Activated T-cell treated with anti-CD3 and anti-CD28 coated beads, Interleukin-2, amount 50 U/mL, for 4 hours (primary cell): Measurements from ENCODE around the gene PCDHA12. TPM values are rescaled to one million over a fixed set of nuclear protein-coding genes. Genes with fewer than 3 reads are reported as not detected.
A peak's percentile ranks its signal among the peaks of the same experiment; 100 is the strongest.

ENCODE experiments used
- ATAC-seq, 2 donors: fragments of 200-7000 bp; cut with Tn5 transposase; one replicate each; pipeline ENCODE4 v1.10.0; 2021
- DNase-seq: peaks from one replicate; pipeline ENCODE4 v3.0.0-alpha.2; 2020
- H3K27me3 Mint-ChIP-seq: one replicate; pipeline ENCODE4 v1.8.0; 2021; ENCODE audit warnings: low read depth, mixed read lengths
- H3K36me3 Mint-ChIP-seq: one replicate; pipeline ENCODE4 v1.8.0; 2022; ENCODE audit warnings: mixed read lengths; ENCODE audit not compliant: insufficient read depth
- H3K4me1 Mint-ChIP-seq: one replicate; pipeline ENCODE4 v1.8.0; 2021; ENCODE audit warnings: low read depth, mixed read lengths
- H3K4me3 Mint-ChIP-seq: one replicate; pipeline ENCODE4 v1.8.0; 2021; ENCODE audit warnings: mild to moderate bottlenecking, moderate library complexity, mixed read lengths
- H3K9me3 Mint-ChIP-seq: one replicate; pipeline ENCODE4 v1.8.0; 2021; ENCODE audit warnings: mixed read lengths
- total RNA-seq, 3 donors: library from RNA; stranded (reverse); gene quantifications; one replicate each; pipeline ENCODE4 v1.2.1, GENCODE V29; 2021

Gene PCDHA12
- total RNA-seq, 3 donors from 2014 or later, result not detected

GRCh38 chr5:140882591-140882899, 7.4 kb downstream of the PCDHA12 start:
- no peak for ATAC-seq
- Mint-ChIP-seq H3K4me3 (no peak overlapping the region), H3K4me1 (no peaks in the 10 kb centered on the region), H3K27me3 (peaks cover 34% of the 10 kb centered on the region), H3K36me3 (no peaks in the 10 kb centered on the region), H3K9me3 (peaks cover 41% of the 10 kb centered on the region)
- DNase-seq, result no peak

DNA sequence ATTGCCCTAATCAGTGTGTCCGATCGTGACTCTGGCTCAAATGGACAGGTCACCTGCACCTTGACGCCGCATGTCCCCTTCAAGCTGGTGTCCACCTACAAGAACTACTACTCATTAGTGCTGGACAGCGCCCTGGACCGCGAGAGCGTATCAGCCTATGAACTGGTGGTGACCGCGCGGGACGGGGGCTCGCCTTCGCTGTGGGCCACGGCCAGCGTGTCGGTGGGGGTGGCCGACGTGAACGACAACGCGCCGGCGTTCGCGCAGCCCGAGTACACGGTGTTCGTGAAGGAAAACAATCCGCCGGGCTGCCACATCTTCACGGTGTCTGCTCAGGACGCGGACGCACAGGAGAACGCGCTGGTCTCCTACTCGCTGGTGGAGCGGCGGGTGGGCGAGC, 8.3 kb downstream of the PCDHA12 start:
- Mint-ChIP-seq H3K4me1 (no peaks in the 10 kb centered on the region), H3K36me3 (no peaks in the 10 kb centered on the region), H3K4me3 (no peak overlapping the region), H3K9me3 (peaks cover 42% of the 10 kb centered on the region), H3K27me3 (peaks cover 32% of the 10 kb centered on the region)
- ATAC-seq, result no peak
- DNase-seq, result no peak

DNA sequence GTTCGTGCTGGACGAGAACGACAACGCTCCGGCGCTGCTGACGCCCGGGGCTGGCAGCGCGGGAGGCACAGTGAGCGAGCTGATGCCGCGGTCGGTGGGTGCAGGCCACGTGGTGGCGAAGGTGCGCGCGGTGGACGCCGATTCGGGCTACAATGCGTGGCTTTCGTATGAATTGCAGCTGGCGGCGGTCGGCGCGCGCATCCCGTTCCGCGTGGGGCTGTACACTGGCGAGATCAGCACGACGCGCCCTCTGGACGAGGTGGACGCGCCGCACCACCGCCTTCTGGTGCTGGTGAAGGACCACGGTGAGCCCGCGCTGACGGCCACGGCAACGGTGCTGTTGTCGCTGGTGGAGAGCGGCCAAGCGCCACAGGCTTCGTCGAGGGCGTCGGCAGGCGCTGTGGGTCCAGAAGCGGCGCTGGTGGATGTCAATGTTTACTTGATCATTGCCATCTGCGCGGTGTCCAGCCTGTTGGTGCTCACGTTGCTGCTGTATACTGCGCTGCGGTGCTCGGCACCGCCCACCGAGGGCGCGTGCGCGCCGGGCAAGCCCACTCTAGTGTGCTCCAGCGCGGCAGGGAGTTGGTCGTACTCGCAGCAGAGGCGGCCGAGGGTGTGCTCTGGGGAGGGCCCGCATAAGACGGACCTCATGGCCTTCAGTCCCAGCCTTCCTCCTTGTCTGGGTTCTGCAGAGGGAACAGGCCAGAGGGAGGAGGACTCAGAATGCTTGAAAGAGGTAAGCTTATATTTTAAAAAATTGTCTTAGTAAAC, 9.0 kb downstream of the PCDHA12 start:
- no peaks in the 10 kb centered on the region for H3K36me3 Mint-ChIP-seq
- H3K4me1 Mint-ChIP-seq, result no peaks in the 10 kb centered on the region
- H3K4me3 Mint-ChIP-seq, result no peak overlapping the region
- DNase-seq (no peak), ATAC-seq (no peak)
- peaks cover 38% of the 10 kb centered on the region for H3K9me3 Mint-ChIP-seq
- H3K27me3 Mint-ChIP-seq, result peaks cover 29% of the 10 kb centered on the region

GRCh38 chr5:140916325-140916724, 41.2 kb downstream of the PCDHA12 start:
- no peaks in the 10 kb centered on the region for H3K36me3 Mint-ChIP-seq
- peaks cover 3% of the 10 kb centered on the region for H3K27me3 Mint-ChIP-seq
- no peaks in the 10 kb centered on the region for H3K4me1 Mint-ChIP-seq
- ATAC-seq, result no peak
- DNase-seq, result no peak
- H3K4me3 Mint-ChIP-seq, result no peak overlapping the region
- H3K9me3 Mint-ChIP-seq, result peaks cover 6% of the 10 kb centered on the region

DNA sequence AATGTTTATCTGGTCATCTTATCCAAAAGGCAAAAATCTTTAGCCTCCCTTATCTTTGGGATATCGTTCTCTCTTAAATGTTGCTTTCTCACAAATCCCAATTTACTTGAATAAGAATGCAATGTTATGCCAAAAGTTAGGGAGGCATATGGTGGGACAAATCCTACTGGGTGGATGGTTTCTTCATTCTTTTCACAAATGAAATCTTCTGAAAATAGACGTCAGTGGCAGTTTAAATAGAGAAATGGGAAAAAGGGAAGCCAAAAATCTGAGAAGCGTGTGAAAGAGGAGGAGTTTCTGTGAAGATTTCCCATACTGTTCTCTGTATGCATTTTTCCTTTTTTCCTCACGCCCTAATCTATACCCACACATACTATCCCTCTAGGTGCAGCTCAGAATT, 48.5 kb downstream of the PCDHA12 start:
- ATAC-seq, result no peak
- Mint-ChIP-seq H3K9me3 (no peaks in the 10 kb centered on the region), H3K27me3 (peaks cover 48% of the 10 kb centered on the region), H3K4me3 (no peak overlapping the region), H3K4me1 (peaks cover 7% of the 10 kb centered on the region), H3K36me3 (no peaks in the 10 kb centered on the region)
- DNase-seq, result no peak

GRCh38 chr5:140925806-140926442, 50.8 kb downstream of the PCDHA12 start, which contains the start of gene PCDHAC1:
Gene PCDHAC1 (plus strand): TSS chr5:140926299. CDS start chr5:140926893, 594 bp downstream.
- peak; percentile 25 to 28 for ATAC-seq
- no peaks in the 10 kb centered on the region for H3K36me3 Mint-ChIP-seq

DNA sequence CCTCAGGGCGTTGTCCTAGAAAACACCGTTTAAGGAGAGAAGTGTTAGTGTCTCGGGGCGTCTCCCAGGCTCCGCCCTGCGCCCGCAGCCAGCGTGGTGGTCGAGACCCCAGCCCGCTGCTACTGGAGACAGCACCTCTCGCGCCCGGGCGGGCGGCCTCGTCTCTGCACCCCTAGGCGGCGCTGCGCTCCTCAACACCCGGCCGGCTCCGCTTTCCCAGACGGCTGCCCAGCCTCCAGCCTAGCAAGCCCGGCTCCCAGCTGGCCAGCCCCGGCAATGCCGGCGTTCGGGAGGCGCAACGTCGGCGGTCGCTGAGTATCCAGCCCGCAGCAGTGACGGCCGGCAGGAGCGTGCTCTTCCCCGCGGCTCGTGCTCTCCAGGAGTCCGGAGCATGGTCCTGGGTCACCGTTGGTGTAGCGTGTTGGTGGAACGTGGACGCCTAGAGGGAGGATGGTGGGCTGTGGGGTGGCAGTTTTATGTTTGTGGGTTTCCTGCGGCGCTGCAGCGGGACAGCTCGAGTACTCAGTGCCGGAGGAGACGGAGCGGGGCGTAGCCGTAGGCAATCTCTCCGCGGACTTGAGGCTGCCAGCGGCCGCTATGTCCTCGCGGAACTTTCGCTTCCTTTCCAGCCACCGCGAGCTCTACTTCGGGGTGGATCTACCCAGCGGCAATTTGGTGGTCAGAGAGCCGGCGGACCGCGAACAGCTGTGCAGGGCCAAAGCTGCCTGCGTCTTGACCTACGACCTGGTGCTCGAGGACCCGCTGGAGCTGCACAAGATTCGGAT, 51.5 kb downstream of the PCDHA12 start:
- Mint-ChIP-seq H3K36me3 (no peaks in the 10 kb centered on the region), H3K9me3 (no peaks in the 10 kb centered on the region), H3K4me3 (peak overlapping the region; percentile 59), H3K27me3 (peaks cover 56% of the 10 kb centered on the region), H3K4me1 (peaks cover 7% of the 10 kb centered on the region)
- peak; percentile 59 to 66 for ATAC-seq
- DNase-seq, result no peak

More at GRCh38 chr5:140925806-140926442, 50.8 kb downstream of the PCDHA12 start, which contains the start of gene PCDHAC1:
- DNase-seq, result no peak
- no peaks in the 10 kb centered on the region for H3K9me3 Mint-ChIP-seq
- H3K4me3 Mint-ChIP-seq, result peak within 1 kb of the TSS; percentile 59
- H3K27me3 Mint-ChIP-seq, result peaks cover 57% of the 10 kb centered on the region
- peaks cover 7% of the 10 kb centered on the region for H3K4me1 Mint-ChIP-seq

DNA sequence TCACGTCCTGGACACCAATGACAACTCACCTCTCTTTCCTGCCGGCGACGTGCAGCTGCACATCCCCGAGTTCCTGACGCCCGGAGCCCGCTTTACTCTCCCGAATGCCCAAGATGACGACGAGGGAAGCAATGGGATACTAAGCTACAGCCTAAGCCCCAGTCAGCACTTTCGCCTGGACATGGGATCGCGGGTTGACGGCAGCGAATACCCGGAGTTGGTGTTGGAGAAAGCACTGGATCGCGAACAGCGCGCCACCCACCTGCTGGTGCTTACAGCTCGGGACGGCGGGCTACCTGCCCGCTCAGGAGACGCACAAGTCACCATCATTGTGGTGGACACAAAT, 52.1 kb downstream of the PCDHA12 start:
- Mint-ChIP-seq H3K4me3 (peak overlapping the region; percentile 59), H3K9me3 (no peaks in the 10 kb centered on the region), H3K36me3 (no peaks in the 10 kb centered on the region), H3K4me1 (peaks cover 7% of the 10 kb centered on the region), H3K27me3 (peaks cover 55% of the 10 kb centered on the region)
- ATAC-seq (no peak), DNase-seq (no peak)

Other genes with a start within 250 kb of the PCDHA12 start
- gene CD14, start 242.1 kb upstream of the PCDHA12 start, total RNA-seq, result under 1 TPM; 0.43 to 0.86 (median 0.50) TPM
- gene TMCO6, start 235.9 kb upstream of the PCDHA12 start, total RNA-seq, result 10 to 100 TPM; 16.5 to 20.6 (median 20.0) TPM
- 10 to 100 TPM; 68.6 to 78.2 (median 72.5) TPM for gene NDUFA2, start 227.7 kb upstream of the PCDHA12 start, total RNA-seq
- 100 to 1,000 TPM; 102 to 110 (median 106) TPM for gene IK, start 227.5 kb upstream of the PCDHA12 start, total RNA-seq
- gene WDR55, start 210.4 kb upstream of the PCDHA12 start, total RNA-seq, result 10 to 100 TPM; 47.7 to 50.0 (median 49.5) TPM
- gene DND1, start 201.7 kb upstream of the PCDHA12 start, total RNA-seq, result 1 to 10 TPM; 3.1 to 5.6 (median 4.5) TPM
- gene HARS1, start 183.9 kb upstream of the PCDHA12 start, total RNA-seq, result 100 to 1,000 TPM; 125 to 133 (median 131) TPM
- 10 to 100 TPM; 28.6 to 31.3 (median 29.5) TPM for gene HARS2, start 183.9 kb upstream of the PCDHA12 start, total RNA-seq
- 10 to 100 TPM; 83.2 to 91.9 (median 83.6) TPM for gene ZMAT2, start 174.9 kb upstream of the PCDHA12 start, total RNA-seq
- gene PCDHA1, start 89.2 kb upstream of the PCDHA12 start, total RNA-seq, result not detected
- not detected for gene PCDHA2, start 80.5 kb upstream of the PCDHA12 start, total RNA-seq
- not detected for gene PCDHA3, start 74.3 kb upstream of the PCDHA12 start, total RNA-seq
- under 1 TPM in 2 of 3 donors, not detected in 1; 0.08 to 0.14 TPM for gene PCDHA4, start 68.2 kb upstream of the PCDHA12 start, total RNA-seq
- not detected for gene PCDHA5, start 53.7 kb upstream of the PCDHA12 start, total RNA-seq
- gene PCDHA6, start 47.3 kb upstream of the PCDHA12 start, total RNA-seq, result not detected
- not detected for gene PCDHA7, start 41.0 kb upstream of the PCDHA12 start, total RNA-seq
- not detected for gene PCDHA8, start 34.1 kb upstream of the PCDHA12 start, total RNA-seq
- gene PCDHA9, start 26.9 kb upstream of the PCDHA12 start, total RNA-seq, result not detected
- not detected for gene PCDHA10, start 19.4 kb upstream of the PCDHA12 start, total RNA-seq
- gene PCDHA11, start 6.4 kb upstream of the PCDHA12 start, total RNA-seq, result not detected
- not detected for gene PCDHA13, start 6.8 kb downstream of the PCDHA12 start, total RNA-seq
- under 1 TPM in 1 of 3 donors, not detected in 2; 0.05 TPM for gene PCDHAC1, start 51.0 kb downstream of the PCDHA12 start, total RNA-seq
- gene PCDHAC2, start 91.2 kb downstream of the PCDHA12 start, total RNA-seq, result not detected
- not detected for gene PCDHB1, start 176.1 kb downstream of the PCDHA12 start, total RNA-seq
- gene PCDHB2, start 219.3 kb downstream of the PCDHA12 start, total RNA-seq, result under 1 TPM in 1 of 3 donors, not detected in 2; 0.19 TPM
- not detected for gene PCDHB3, start 225.2 kb downstream of the PCDHA12 start, total RNA-seq
- not detected for gene PCDHB4, start 246.5 kb downstream of the PCDHA12 start, total RNA-seq